GM12874 (cell line): ENCODE measurements around the gene OVOL3.

Experiments used
- CTCF ChIP-seq: IDR thresholded peaks from 2 replicates; pipeline ENCODE4 v1.5.1; 2011; ENCODE audit warnings: low read depth, mild to moderate bottlenecking, control low read depth, low read length, moderate library complexity; ENCODE audit not compliant: insufficient read depth

Gene OVOL3

GRCh38 chr19:36092566-36092965 lies 18.4 kb upstream of the OVOL3 start:
- TF ChIP-seq CTCF, result no peak

GRCh38 chr19:36093146-36093662 lies 17.7 kb upstream of the OVOL3 start:
- no peak for TF ChIP-seq CTCF

GRCh38 chr19:36093687-36094086 lies 17.3 kb upstream of the OVOL3 start:
- no peak for TF ChIP-seq CTCF

- TF ChIP-seq CTCF, result no peak
Observed at GRCh38 chr19:36097036-36097435, 13.9 kb upstream of the OVOL3 start.

- TF ChIP-seq CTCF, result no peak
Observed at GRCh38 chr19:36099166-36099785, 11.7 kb upstream of the OVOL3 start.

GRCh38 chr19:36100476-36100875 lies 10.5 kb upstream of the OVOL3 start:
- no peak for TF ChIP-seq CTCF

GRCh38 chr19:36101550-36102327 lies 9.2 kb upstream of the OVOL3 start:
- TF ChIP-seq CTCF, result no peak
